ENCODE results near the gene COG5. TPM values are rescaled to one million over a fixed set of nuclear protein-coding genes. Genes with fewer than 3 reads are reported as not detected.

COG5 gene
- total and polyA plus RNA-seq, 2 of the 4 experiments (the other 2 are of a cell fraction), result 18.5 to 27.4 TPM

DNA sequence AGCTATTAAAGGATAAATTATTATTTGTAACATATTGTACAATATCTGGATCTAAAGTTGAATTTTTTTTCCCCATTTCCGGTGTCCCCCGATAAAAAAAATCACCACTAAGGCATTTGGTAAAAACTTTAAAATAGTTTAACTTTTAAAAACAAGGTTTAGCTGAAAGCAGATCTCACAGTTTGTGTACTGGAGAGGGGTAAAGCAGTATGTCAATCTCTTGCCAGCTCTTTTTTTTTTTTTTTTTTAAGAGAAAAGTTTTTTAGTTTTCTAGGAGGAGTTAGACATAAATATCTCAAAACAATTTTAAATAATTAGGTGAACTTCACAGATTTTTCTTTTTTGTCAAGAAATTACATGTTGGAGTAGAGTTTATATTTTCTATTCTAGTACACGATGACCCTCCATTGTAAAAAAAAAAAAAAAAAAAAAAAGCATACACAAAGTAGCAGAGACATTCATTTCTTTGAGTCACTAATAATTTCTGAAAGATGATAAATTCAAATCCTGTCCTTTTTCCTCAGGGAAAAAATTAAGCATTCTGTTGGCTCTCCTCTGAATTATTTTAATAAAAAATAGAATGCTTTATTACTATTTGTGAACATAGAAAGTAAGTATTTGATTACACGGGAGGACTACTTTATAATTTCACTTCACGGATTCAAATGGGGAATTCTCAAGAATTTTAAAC, 396.8 kb downstream of the COG5 start:
- H2BK5ac ChIP-seq (ENCODE audit: low read depth, low read length, poor library complexity, severe bottlenecking), result peak overlapping the region; percentile 88
- H3K9me3 ChIP-seq (ENCODE audit: control insufficient read depth, insufficient read depth, low read length), result no peaks in the 10 kb centered on the region
- no peaks in the 10 kb centered on the region for H3K27me3 ChIP-seq (ENCODE audit: control insufficient read depth, insufficient read depth, low read length)
- H4K5ac ChIP-seq (ENCODE audit: low read depth, low read length), result no peak overlapping the region
- H3K36me3 ChIP-seq (ENCODE audit: control insufficient read depth, insufficient read depth, low read length), result peaks cover 3% of the 10 kb centered on the region
- H2AK5ac ChIP-seq (ENCODE audit: low read depth, low read length), result no peak overlapping the region
- H3K9ac ChIP-seq (ENCODE audit: low read depth, low read length), result peak overlapping the region; percentile 74; the same call in 1 of the 2 replicates
- no TSS peak for BruUV-seq (replicated peaks)
- POLR2A ChIA-PET (ENCODE audit: unreplicated experiment), result interaction anchor here (0.6 kb wide), 3 partner anchors 29 to 215 kb away, joined by 3 to 7 read pairs (median 6); no protein-coding TSS in a partner anchor
- no peak overlapping the region for H2BK20ac ChIP-seq (ENCODE audit: low read depth, low read length)
- no peak overlapping the region for H4K91ac ChIP-seq (ENCODE audit: insufficient read depth, low read depth, low read length)
- H3K4ac ChIP-seq (ENCODE audit: low read depth, low read length), result no peak overlapping the region
- peak overlapping the region in 1 of 2 experiments; percentile 1; a peak in 1 of 4 replicates for H4K8ac ChIP-seq (ENCODE audit: low read depth in 2 of 2, low read length in 2 of 2)
- H3K4me2 ChIP-seq (ENCODE audit: low read depth, low read length), result peak overlapping the region; percentile 91
- H4K20me1 ChIP-seq (ENCODE audit: insufficient read depth, low read length), result peaks cover 11% of the 10 kb centered on the region
- no peak overlapping the region for H2AFZ ChIP-seq (replicated peaks; ENCODE audit: low read length, poor library complexity)
- peak overlapping the region; percentile 6; the same call in 1 of the 2 replicates for H3K23ac ChIP-seq (ENCODE audit: low read depth, low read length)
- peak overlapping the region; percentile 52; the same call in 1 of the 2 replicates for H3K4me3 ChIP-seq (ENCODE audit: insufficient read depth, low read depth, low read length)
- WGBS, 2 experiments (ENCODE audit: extremely low coverage in 2 of 2, insufficient read length in 1 of 2), result no CpG with 5 or more reads among the region's 5 CpGs
- DNase-seq (no peak), ATAC-seq (ENCODE audit: low read depth) (no peak)
- H2BK15ac ChIP-seq (ENCODE audit: low read depth, low read length), result no peak overlapping the region
- H3K56ac ChIP-seq (ENCODE audit: extremely low read depth, insufficient read depth, low read length), result peak overlapping the region; percentile 20; the same call in 1 of the 2 replicates
- H3K18ac ChIP-seq (ENCODE audit: low read depth, low read length), result no peak overlapping the region
- H3K4me1 ChIP-seq (ENCODE audit: control insufficient read depth, insufficient read depth, low read length), result no peaks in the 10 kb centered on the region
- H2BK120ac ChIP-seq (ENCODE audit: low read depth, low read length), result peak overlapping the region; percentile 4; the same call in 1 of the 2 replicates
- dilution Hi-C loops (cut with HindIII; ENCODE audit: low sequenced_read_pairs, unreplicated experiment) (no loop called here), intact Hi-C loops (cut with micrococcal nuclease) (loop anchor here (5.0 kb wide), 1 partner anchor 375 kb away; no protein-coding TSS in a partner anchor), in situ Hi-C loops (cut with MboI; ENCODE audit: low sequenced_read_pairs) (no loop called here)
- no peaks in the 10 kb centered on the region for H3K9me1 ChIP-seq (ENCODE audit: insufficient read depth, low read length)
- H3K79me1 ChIP-seq (ENCODE audit: low read depth in 1 of 2, low read length in 2 of 2), result peaks cover 0 to 16% of the 10 kb centered on the region in 2 experiments; a peak in 3 of 4 replicates
- no peak overlapping the region for H2AK9ac ChIP-seq (replicated peaks; ENCODE audit: low read depth, low read length, poor library complexity)
- no peak overlapping the region; the same call in 1 of the 2 replicates for H3K14ac ChIP-seq (replicated peaks; ENCODE audit: low read depth, low read length)
- CTCF ChIA-PET, result interaction anchor here (0.6 to 1.1 kb wide), 4 partner anchors 44 to 380 kb away, joined by 3 to 5 read pairs (median 3); no protein-coding TSS in a partner anchor
- H3K27ac ChIP-seq (ENCODE audit: insufficient read depth, low read length), result no peak overlapping the region
- TF ChIP-seq NFE2L2 (IDR thresholded peaks at IDR 0.05; ENCODE audit: low read depth, low read length), result no peak
- TF ChIP-seq SMC3 (IDR thresholded peaks at IDR 0.05; ENCODE audit: low read depth, low read length), result no peak
- no peak for TF ChIP-seq MAFK (IDR thresholded peaks at IDR 0.05; ENCODE audit: low read depth, low read length)
- TF ChIP-seq RAD21 (IDR thresholded peaks at IDR 0.05; ENCODE audit: low read length), result no peak
- no peak for TF ChIP-seq MAZ (IDR thresholded peaks at IDR 0.05; ENCODE audit: borderline replicate concordance, low read depth, low read length)
- no peak for TF ChIP-seq MXI1 (IDR thresholded peaks at IDR 0.05; ENCODE audit: borderline replicate concordance, low read depth, low read length)
- TF ChIP-seq BHLHE40 (IDR thresholded peaks at IDR 0.05; ENCODE audit: low read depth, low read length), result no peak
- no peak for TF ChIP-seq POLR2A (IDR thresholded peaks at IDR 0.05; ENCODE audit: low read depth, low read length)
- TF ChIP-seq, protein P1, sequence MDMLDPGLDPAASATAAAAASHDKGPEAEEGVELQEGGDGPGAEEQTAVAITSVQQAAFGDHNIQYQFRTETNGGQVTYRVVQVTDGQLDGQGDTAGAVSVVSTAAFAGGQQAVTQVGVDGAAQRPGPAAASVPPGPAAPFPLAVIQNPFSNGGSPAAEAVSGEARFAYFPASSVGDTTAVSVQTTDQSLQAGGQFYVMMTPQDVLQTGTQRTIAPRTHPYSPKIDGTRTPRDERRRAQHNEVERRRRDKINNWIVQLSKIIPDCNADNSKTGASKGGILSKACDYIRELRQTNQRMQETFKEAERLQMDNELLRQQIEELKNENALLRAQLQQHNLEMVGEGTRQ (IDR thresholded peaks at IDR 0.05; ENCODE audit: low read depth, low read length), result no peak
- TF ChIP-seq, protein P2, sequence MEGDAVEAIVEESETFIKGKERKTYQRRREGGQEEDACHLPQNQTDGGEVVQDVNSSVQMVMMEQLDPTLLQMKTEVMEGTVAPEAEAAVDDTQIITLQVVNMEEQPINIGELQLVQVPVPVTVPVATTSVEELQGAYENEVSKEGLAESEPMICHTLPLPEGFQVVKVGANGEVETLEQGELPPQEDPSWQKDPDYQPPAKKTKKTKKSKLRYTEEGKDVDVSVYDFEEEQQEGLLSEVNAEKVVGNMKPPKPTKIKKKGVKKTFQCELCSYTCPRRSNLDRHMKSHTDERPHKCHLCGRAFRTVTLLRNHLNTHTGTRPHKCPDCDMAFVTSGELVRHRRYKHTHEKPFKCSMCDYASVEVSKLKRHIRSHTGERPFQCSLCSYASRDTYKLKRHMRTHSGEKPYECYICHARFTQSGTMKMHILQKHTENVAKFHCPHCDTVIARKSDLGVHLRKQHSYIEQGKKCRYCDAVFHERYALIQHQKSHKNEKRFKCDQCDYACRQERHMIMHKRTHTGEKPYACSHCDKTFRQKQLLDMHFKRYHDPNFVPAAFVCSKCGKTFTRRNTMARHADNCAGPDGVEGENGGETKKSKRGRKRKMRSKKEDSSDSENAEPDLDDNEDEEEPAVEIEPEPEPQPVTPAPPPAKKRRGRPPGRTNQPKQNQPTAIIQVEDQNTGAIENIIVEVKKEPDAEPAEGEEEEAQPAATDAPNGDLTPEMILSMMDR (conservative IDR thresholded peaks at IDR 0.05; ENCODE audit: low read depth, low read length), result no peak
- no peak for TF ChIP-seq CEBPB (IDR thresholded peaks at IDR 0.05; ENCODE audit: low read depth, low read length)
- TF ChIP-seq FOS (IDR thresholded peaks at IDR 0.05; ENCODE audit: low read depth, low read length), result no peak
- no peak for TF ChIP-seq RCOR1 (IDR thresholded peaks at IDR 0.05; ENCODE audit: insufficient replicate concordance, low read length)
- TF ChIP-seq CHD1 (IDR thresholded peaks at IDR 0.05; ENCODE audit: low read depth, low read length), result no peak

Measured in IMR-90 (cell line).